Loucy (cell line): ENCODE data around the gene NPEPL1.

Source experiments
- H2AFZ ChIP-seq: fragments of 200-600 bp; sonication (generic); 2 replicates; pipeline ENCODE4 v1.6.0; 2016; ENCODE audit warnings: antibody characterized with exemption, mild to moderate bottlenecking, low read length, moderate library complexity
- H3F3A ChIP-seq: fragments of 200-600 bp; 2 replicates; pipeline ENCODE4 v1.6.0; 2016; ENCODE audit warnings: antibody characterized with exemption, low read depth, mild to moderate bottlenecking
- H3K27me3 ChIP-seq: fragments of 200-600 bp; sonication (generic); 2 replicates; pipeline ENCODE4 v1.6.1; 2014; ENCODE audit warnings: low read length, mild to moderate bottlenecking; ENCODE audit not compliant: insufficient read depth, poor library complexity, severe bottlenecking
- H3K36me3 ChIP-seq: fragments of 200-600 bp; sonication (generic); 2 replicates; pipeline ENCODE4 v1.6.1; 2016; ENCODE audit warnings: low read length; ENCODE audit not compliant: insufficient read depth
- H3K4me1 ChIP-seq: fragments of 200-600 bp; sonication (generic); 2 replicates; pipeline ENCODE4 v1.5.1; 2014; ENCODE audit warnings: low read length, mild to moderate bottlenecking; ENCODE audit not compliant: insufficient read depth, poor library complexity, severe bottlenecking
- H3K4me2 ChIP-seq: fragments of 200-600 bp; sonication (generic); 2 replicates; pipeline ENCODE4 v1.6.0; 2014; ENCODE audit warnings: antibody characterized with exemption, low read length, low read depth, mild to moderate bottlenecking; ENCODE audit not compliant: poor library complexity, severe bottlenecking
- H3K4me3 ChIP-seq: fragments of 200-600 bp; sonication (generic); 2 replicates; pipeline ENCODE4 v1.5.1; 2014; ENCODE audit warnings: low read length, mild to moderate bottlenecking, mixed read lengths; ENCODE audit not compliant: poor library complexity, severe bottlenecking
- H3K79me2 ChIP-seq: fragments of 200-600 bp; sonication (generic); 2 replicates; pipeline ENCODE4 v1.6.1; 2014; ENCODE audit warnings: low read length; ENCODE audit not compliant: insufficient read depth
- H3K9ac ChIP-seq: fragments of 200-600 bp; sonication (generic); 2 replicates; pipeline ENCODE4 v1.6.0; 2014; ENCODE audit warnings: mild to moderate bottlenecking, low read depth, low read length, moderate library complexity; ENCODE audit not compliant: poor library complexity, severe bottlenecking
- H3K9me2 ChIP-seq: fragments of 200-600 bp; sonication (generic); replicated peaks from 2 replicates; pipeline ENCODE4 v1.6.1; 2016; ENCODE audit warnings: low read depth, low read length, mixed read lengths
- H3K9me3 ChIP-seq: fragments of 200-600 bp; sonication (generic); 2 replicates; pipeline ENCODE4 v1.6.1; 2014; ENCODE audit warnings: mild to moderate bottlenecking, antibody characterized with exemption, low read length, low read depth; ENCODE audit not compliant: insufficient read depth
- H4K20me1 ChIP-seq: fragments of 200-600 bp; sonication (generic); 2 replicates; pipeline ENCODE4 v1.6.0; 2014; ENCODE audit warnings: antibody characterized with exemption, low read length, mild to moderate bottlenecking; ENCODE audit not compliant: insufficient read depth, poor library complexity, severe bottlenecking
- EZH2phosphoT487 ChIP-seq: fragments of 200-600 bp; IDR thresholded peaks from 2 replicates; pipeline ENCODE4 v1.6.1; 2018; ENCODE audit warnings: antibody characterized with exemption, mild to moderate bottlenecking, moderate library complexity, borderline replicate concordance
- TF ChIP-seq, protein P1 (sequence below): fragments of 200-600 bp; sonication (generic); conservative IDR thresholded peaks from 2 replicates; pipeline ENCODE4 v1.5.1; 2014; ENCODE audit warnings: mild to moderate bottlenecking, antibody characterized with exemption, low read length

Gene NPEPL1

DNA sequence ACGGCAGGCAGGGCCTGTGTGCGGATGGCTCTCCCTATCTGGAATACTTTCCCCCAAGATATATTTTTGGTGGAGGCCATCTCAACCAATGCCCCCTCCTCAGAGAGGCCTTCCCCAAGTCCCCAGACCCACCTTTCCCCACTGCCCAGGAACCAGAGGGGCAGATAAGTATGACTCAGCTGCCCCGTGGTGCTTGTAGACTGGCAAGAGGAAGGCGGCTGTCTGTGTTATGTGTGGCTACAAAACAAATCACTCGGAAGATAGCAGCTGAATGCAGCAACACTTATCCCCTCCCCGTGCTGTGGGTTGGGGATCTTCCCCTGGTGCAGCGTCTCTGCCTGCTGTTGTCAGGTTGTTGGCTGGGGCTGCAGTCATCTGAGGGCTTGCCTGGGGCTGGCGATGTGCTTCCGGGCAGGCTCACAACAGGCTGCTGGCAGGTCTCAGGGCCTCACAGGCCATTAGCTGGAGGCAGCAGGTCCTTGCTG, 7.1 kb downstream of the NPEPL1 start:
- Histone ChIP-seq H3K4me1 (no peaks in the 10 kb centered on the region), H3K36me3 (no peaks in the 10 kb centered on the region; the same call in 1 of the 2 replicates), H3K9me3 (no peaks in the 10 kb centered on the region), H3F3A (no peaks in the 10 kb centered on the region), H2AFZ (no peak overlapping the region), H3K4me2 (no peak overlapping the region), H3K4me3 (no peak overlapping the region), H3K9me2 (no peaks in the 10 kb centered on the region), H3K9ac (no peak overlapping the region), H3K27me3 (no peaks in the 10 kb centered on the region), H4K20me1 (no peaks in the 10 kb centered on the region), H3K79me2 (no peaks in the 10 kb centered on the region)
- TF ChIP-seq EZH2phosphoT487, result no peak
- TF ChIP-seq, protein P1, sequence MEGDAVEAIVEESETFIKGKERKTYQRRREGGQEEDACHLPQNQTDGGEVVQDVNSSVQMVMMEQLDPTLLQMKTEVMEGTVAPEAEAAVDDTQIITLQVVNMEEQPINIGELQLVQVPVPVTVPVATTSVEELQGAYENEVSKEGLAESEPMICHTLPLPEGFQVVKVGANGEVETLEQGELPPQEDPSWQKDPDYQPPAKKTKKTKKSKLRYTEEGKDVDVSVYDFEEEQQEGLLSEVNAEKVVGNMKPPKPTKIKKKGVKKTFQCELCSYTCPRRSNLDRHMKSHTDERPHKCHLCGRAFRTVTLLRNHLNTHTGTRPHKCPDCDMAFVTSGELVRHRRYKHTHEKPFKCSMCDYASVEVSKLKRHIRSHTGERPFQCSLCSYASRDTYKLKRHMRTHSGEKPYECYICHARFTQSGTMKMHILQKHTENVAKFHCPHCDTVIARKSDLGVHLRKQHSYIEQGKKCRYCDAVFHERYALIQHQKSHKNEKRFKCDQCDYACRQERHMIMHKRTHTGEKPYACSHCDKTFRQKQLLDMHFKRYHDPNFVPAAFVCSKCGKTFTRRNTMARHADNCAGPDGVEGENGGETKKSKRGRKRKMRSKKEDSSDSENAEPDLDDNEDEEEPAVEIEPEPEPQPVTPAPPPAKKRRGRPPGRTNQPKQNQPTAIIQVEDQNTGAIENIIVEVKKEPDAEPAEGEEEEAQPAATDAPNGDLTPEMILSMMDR, result no peak

GRCh38 chr20:58700121-58700821, 7.7 kb downstream of the NPEPL1 start:
- Histone ChIP-seq H3K79me2 (no peaks in the 10 kb centered on the region), H3K4me1 (no peaks in the 10 kb centered on the region), H3F3A (no peaks in the 10 kb centered on the region), H4K20me1 (no peaks in the 10 kb centered on the region), H2AFZ (no peak overlapping the region), H3K9ac (no peak overlapping the region), H3K9me2 (no peaks in the 10 kb centered on the region), H3K27me3 (no peaks in the 10 kb centered on the region), H3K9me3 (no peaks in the 10 kb centered on the region), H3K4me3 (no peak overlapping the region), H3K4me2 (no peak overlapping the region), H3K36me3 (no peaks in the 10 kb centered on the region; the same call in 1 of the 2 replicates)
- TF ChIP-seq, protein P1, result no peak
- TF ChIP-seq EZH2phosphoT487, result no peak

- Histone ChIP-seq H3K4me3 (no peak overlapping the region), H3K9me3 (no peaks in the 10 kb centered on the region), H2AFZ (no peak overlapping the region), H3K36me3 (no peaks in the 10 kb centered on the region; the same call in 1 of the 2 replicates), H3K79me2 (no peaks in the 10 kb centered on the region), H4K20me1 (no peaks in the 10 kb centered on the region), H3K27me3 (no peaks in the 10 kb centered on the region), H3K9ac (no peak overlapping the region), H3K4me1 (no peaks in the 10 kb centered on the region), H3K9me2 (no peaks in the 10 kb centered on the region), H3F3A (no peaks in the 10 kb centered on the region), H3K4me2 (no peak overlapping the region)
- TF ChIP-seq, protein P1, result no peak
- no peak for TF ChIP-seq EZH2phosphoT487
Measured at GRCh38 chr20:58700823-58701222, 8.2 kb downstream of the NPEPL1 start.
